Upper lobe of left lung (tissue), 6 donors: ENCODE data around the gene CUX1. TPM values are rescaled to one million over a fixed set of nuclear protein-coding genes. Genes with fewer than 3 reads are reported as not detected.

Experiments
- ATAC-seq, 2 donors: fragments of 200-7000 bp; cut with Tn5 transposase; one replicate each; pipeline ENCODE4 v1.9.1; 2022; ENCODE audit warnings: mild to moderate bottlenecking in 2 of 2, moderate library complexity in 2 of 2; ENCODE audit not compliant: low FRiP score in 2 of 2
- DNase-seq, 2 donors: peaks; one replicate each; pipeline ENCODE4 v3.0.0-alpha.2; 2019 to 2020
- H3K27ac ChIP-seq, 4 donors: fragments of 200-600 bp; sonication (generic); one replicate each; pipeline ENCODE4 v1.5.1; 2016 to 2019
- H3K27me3 ChIP-seq, 4 donors: fragments of 200-600 bp; sonication (generic); one replicate each; pipeline ENCODE4 v1.5.1; 2017 to 2019
- H3K36me3 ChIP-seq, 4 donors: fragments of 200-600 bp; sonication (generic); one replicate each; pipeline ENCODE4 v1.5.1; 2016 to 2019
- H3K4me1 ChIP-seq, 4 donors: fragments of 200-600 bp; sonication (generic); one replicate each; pipeline ENCODE4 v1.5.1; 2018 to 2019
- H3K4me3 ChIP-seq, 4 donors: fragments of 200-600 bp; sonication (generic); one replicate each; pipeline ENCODE4 v1.5.1; 2017 to 2019; ENCODE audit warnings: mild to moderate bottlenecking in 2 of 4, moderate library complexity in 1 of 4
- H3K9me3 ChIP-seq, 4 donors: fragments of 200-600 bp; sonication (generic); one replicate each; pipeline ENCODE4 v1.5.1; 2018 to 2019
- CTCF ChIP-seq, 6 experiments: fragments of 450-650 bp in 4 of 6; fragments of 200-600 bp in 2 of 6; sonication (generic) in 2 of 6; IDR thresholded peaks; one replicate each; pipeline ENCODE4 v1.5.1; 2016 to 2019; ENCODE audit warnings: antibody characterized with exemption in 6 of 6
- EP300 ChIP-seq, 4 donors: sonication (generic); formaldehyde crosslinking; IDR thresholded peaks; one replicate each; pipeline ENCODE4 v1.5.1; 2017; ENCODE audit warnings: antibody characterized with exemption in 4 of 4, control low read depth in 2 of 4
- POLR2A ChIP-seq, 4 donors: fragments of 450-650 bp; IDR thresholded peaks; one replicate each; pipeline ENCODE4 v1.5.1; 2016 to 2017; ENCODE audit warnings: antibody characterized with exemption in 4 of 4, mild to moderate bottlenecking in 2 of 4
- POLR2AphosphoS5 ChIP-seq, 2 donors: sonication (generic); formaldehyde crosslinking; IDR thresholded peaks; one replicate each; pipeline ENCODE4 v1.5.1; 2017; ENCODE audit warnings: antibody characterized with exemption in 2 of 2
- WGBS, 2 donors: methylation state at CpG; one replicate each; pipeline ENCODE4 v1.1.5; 2017 to 2018; 5-methylcytosine and 5-hydroxymethylcytosine counted together
- total RNA-seq, 6 donors: library from RNA; depleted of rRNA in 4 of 6; stranded (reverse); fragments of >200 nt in 4 of 6; gene quantifications; one replicate each; pipeline versions ENCODE4 v1.1.0 to v1.2.1, GENCODE V29; 2016 to 2021
- donor health status: DM: no; HTN: no; CAD: no; lungs with moderate emphysema.
- donor health status: DM: no; HTN: yes; CAD: no; lungs with severe emphysema.

CUX1 gene
- total RNA-seq, 6 donors from 2014 or later = 106 to 188 (median 115) TPM

- no peaks in the 10 kb centered on the region for H3K9me3 ChIP-seq
- H3K4me1 ChIP-seq = peaks cover 6 to 37% (median 16%) of the 10 kb centered on the region in 4 donors
- no peaks in the 10 kb centered on the region for H3K36me3 ChIP-seq
- TF ChIP-seq CTCF (IDR thresholded peaks at IDR 0.05) (peak; percentile 52 to 89 (median 80)), POLR2A (IDR thresholded peaks at IDR 0.05) (no peak), EP300 (IDR thresholded peaks at IDR 0.05) (no peak)
- H3K27ac ChIP-seq = peak overlapping the region in 3 of 4 donors; percentile 79 to 95 (median 85)
- no peaks in the 10 kb centered on the region for H3K27me3 ChIP-seq
- peak; percentile 85 to 89 for ATAC-seq
- H3K4me3 ChIP-seq = peak overlapping the region; percentile 66 to 96 (median 78)
- 0 to 1% methylated on average over 21 to 26 of the region's 74 CpGs for WGBS, 2 donors
- DNase-seq = peak; percentile 80 to 94
These were observed 3.1 kb upstream of the CUX1 start for GRCh38 chr7:101814081-101814990.

- peak overlapping the region; percentile 66 to 96 (median 78) for H3K4me3 ChIP-seq
- H3K27me3 ChIP-seq = no peaks in the 10 kb centered on the region
- H3K27ac ChIP-seq = peak overlapping the region; percentile 79 to 95 (median 84)
- peak in 3 of 6 experiments; percentile 35 to 71 (median 62) for TF ChIP-seq CTCF (IDR thresholded peaks at IDR 0.05)
- no peak for TF ChIP-seq EP300 (IDR thresholded peaks at IDR 0.05)
- 0% methylated on average over 4 to 16 of the region's 89 CpGs for WGBS, 2 donors
- H3K9me3 ChIP-seq = no peaks in the 10 kb centered on the region
- no peaks in the 10 kb centered on the region for H3K36me3 ChIP-seq
- peak; percentile 64 to 74 for ATAC-seq
- peak; percentile 52 to 93 for DNase-seq
- H3K4me1 ChIP-seq = peaks cover 10 to 42% (median 19%) of the 10 kb centered on the region in 4 donors
These were observed 2.2 kb upstream of the CUX1 start for GRCh38 chr7:101814991-101815825.

- H3K27me3 ChIP-seq = no peaks in the 10 kb centered on the region
- DNase-seq (peak; percentile 80 to 95), ATAC-seq (peak; percentile 82 to 88)
- H3K27ac ChIP-seq = peak overlapping the region; percentile 79 to 95 (median 84)
- peak overlapping the region; percentile 70 to 96 (median 84) for H3K4me3 ChIP-seq
- H3K9me3 ChIP-seq = no peaks in the 10 kb centered on the region
- H3K4me1 ChIP-seq = peaks cover 10 to 42% (median 19%) of the 10 kb centered on the region in 4 donors
- H3K36me3 ChIP-seq = no peaks in the 10 kb centered on the region
- TF ChIP-seq POLR2AphosphoS5 (IDR thresholded peaks at IDR 0.05) (no peak), CTCF (IDR thresholded peaks at IDR 0.05) (peak in 2 of 6 experiments; percentile 38 to 54), EP300 (IDR thresholded peaks at IDR 0.05) (no peak), POLR2A (IDR thresholded peaks at IDR 0.05) (peak in 1 of 4 donors; percentile 38)
- no CpG with 5 or more reads among the region's 113 CpGs for WGBS, 2 donors
These were observed 1.4 kb upstream of the CUX1 start for GRCh38 chr7:101815826-101816594.

GRCh38 chr7:101816595-101817470, 593 bp upstream of the CUX1 start:
- DNase-seq = peak; percentile 58 to 92
- peak overlapping the region; percentile 57 to 96 (median 78) for H3K4me3 ChIP-seq
- H3K9me3 ChIP-seq = no peaks in the 10 kb centered on the region
- peaks cover 10 to 42% (median 19%) of the 10 kb centered on the region in 4 donors for H3K4me1 ChIP-seq
- H3K36me3 ChIP-seq = no peaks in the 10 kb centered on the region
- 0% methylated on average over 3 to 24 of the region's 130 CpGs for WGBS, 2 donors
- ATAC-seq = no peak
- TF ChIP-seq POLR2A (IDR thresholded peaks at IDR 0.05) (no peak), POLR2AphosphoS5 (IDR thresholded peaks at IDR 0.05) (no peak), EP300 (IDR thresholded peaks at IDR 0.05) (no peak), CTCF (IDR thresholded peaks at IDR 0.05) (no peak)
- H3K27me3 ChIP-seq = no peaks in the 10 kb centered on the region
- peak overlapping the region; percentile 84 to 95 (median 88) for H3K27ac ChIP-seq
